A673 (cell line): Measurements from ENCODE around the gene SDCBP2.

Experiments used
- EZH2 ChIP-seq: fragments of 200-600 bp; sonication (generic); IDR thresholded peaks from 2 replicates; pipeline ENCODE4 v1.6.1; 2017; ENCODE audit warnings: borderline replicate concordance, low read depth, mild to moderate bottlenecking, mixed read lengths, antibody characterized with exemption, low read length; ENCODE audit not compliant: poor library complexity, severe bottlenecking
- TF ChIP-seq, protein P1 (sequence below): fragments of 300-800, 200-600 bp; sonication (generic); conservative IDR thresholded peaks from 2 replicates; pipeline ENCODE4 v1.5.1; 2017; ENCODE audit warnings: low read depth, mild to moderate bottlenecking, antibody characterized with exemption, low read length, moderate library complexity, mixed read lengths

DNA sequence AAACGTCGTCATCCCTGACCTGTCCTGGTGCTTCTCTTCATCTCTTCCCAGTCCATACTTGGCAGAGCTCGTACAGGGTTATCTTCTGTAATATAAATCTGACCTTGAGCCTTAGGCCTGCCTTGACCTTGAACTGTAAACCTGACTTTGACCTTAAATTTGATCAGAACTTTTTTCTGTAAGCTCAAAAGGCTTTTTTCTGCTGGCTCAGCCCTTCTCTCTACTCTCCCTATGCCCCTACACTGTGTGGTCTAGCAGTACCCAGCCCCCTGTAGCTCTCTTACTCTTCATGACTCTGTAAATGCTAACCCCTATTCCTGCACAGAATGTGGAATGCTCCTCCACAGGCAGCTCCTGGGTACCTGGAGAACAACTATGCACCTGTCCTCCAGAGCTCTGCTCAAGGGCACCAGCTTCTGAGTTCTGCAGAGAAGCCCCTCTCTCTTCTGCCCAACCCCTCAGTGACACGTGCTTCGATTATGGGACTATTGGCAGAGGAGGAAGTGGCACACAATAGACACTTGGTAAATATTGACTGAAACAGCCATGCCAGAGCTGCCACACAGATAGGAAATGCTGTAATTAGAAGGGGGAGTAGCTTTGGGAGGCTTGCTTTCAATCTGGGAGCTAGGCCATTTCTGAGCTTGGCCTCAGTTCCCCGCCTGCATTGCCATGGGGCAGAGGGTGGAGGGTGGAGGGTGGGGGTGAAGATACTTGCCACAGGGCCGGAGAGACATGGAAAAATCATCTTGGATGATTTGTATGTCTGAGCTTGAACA, 47.5 kb downstream of the SDCBP2 start:
- TF ChIP-seq, protein P1, sequence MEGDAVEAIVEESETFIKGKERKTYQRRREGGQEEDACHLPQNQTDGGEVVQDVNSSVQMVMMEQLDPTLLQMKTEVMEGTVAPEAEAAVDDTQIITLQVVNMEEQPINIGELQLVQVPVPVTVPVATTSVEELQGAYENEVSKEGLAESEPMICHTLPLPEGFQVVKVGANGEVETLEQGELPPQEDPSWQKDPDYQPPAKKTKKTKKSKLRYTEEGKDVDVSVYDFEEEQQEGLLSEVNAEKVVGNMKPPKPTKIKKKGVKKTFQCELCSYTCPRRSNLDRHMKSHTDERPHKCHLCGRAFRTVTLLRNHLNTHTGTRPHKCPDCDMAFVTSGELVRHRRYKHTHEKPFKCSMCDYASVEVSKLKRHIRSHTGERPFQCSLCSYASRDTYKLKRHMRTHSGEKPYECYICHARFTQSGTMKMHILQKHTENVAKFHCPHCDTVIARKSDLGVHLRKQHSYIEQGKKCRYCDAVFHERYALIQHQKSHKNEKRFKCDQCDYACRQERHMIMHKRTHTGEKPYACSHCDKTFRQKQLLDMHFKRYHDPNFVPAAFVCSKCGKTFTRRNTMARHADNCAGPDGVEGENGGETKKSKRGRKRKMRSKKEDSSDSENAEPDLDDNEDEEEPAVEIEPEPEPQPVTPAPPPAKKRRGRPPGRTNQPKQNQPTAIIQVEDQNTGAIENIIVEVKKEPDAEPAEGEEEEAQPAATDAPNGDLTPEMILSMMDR, result no peak
- TF ChIP-seq EZH2, result no peak
